NCI-H2107 treated with DMSO at 0.1 percent for 48 hours (cell line): ENCODE data around the gene TP53I3.
"Not testable (repeated sequence)": the region's sequence is repeated elsewhere in the genome, so short reads cannot be mapped to it uniquely, and the experiment has no call there.

ENCODE experiments used
- DNase-seq: peaks from one replicate; lab custom pipeline; 2025; ENCODE audit not compliant: unreplicated experiment; lab: John Stamatoyannopoulos, UW

The TP53I3 gene

DNA sequence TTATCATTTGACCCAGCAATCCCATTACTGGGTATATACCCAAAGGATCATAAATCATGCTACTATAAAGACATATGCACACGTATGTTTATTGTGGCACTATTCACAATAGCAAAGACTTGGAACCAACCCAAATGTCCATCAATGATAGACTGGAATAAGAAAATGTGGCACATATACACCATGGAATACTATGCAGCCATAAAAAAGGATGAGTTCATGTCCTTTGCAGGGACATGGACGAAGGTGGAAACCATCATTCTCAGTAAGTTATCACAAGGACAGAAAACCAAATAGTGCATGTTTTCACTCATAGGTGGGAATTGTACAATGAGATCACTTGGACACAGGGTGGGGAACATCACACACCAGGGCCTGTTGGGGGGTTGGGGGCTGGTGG lies 16.1 kb upstream of the TP53I3 start:
- not testable (repeated sequence) for DNase-seq

DNA sequence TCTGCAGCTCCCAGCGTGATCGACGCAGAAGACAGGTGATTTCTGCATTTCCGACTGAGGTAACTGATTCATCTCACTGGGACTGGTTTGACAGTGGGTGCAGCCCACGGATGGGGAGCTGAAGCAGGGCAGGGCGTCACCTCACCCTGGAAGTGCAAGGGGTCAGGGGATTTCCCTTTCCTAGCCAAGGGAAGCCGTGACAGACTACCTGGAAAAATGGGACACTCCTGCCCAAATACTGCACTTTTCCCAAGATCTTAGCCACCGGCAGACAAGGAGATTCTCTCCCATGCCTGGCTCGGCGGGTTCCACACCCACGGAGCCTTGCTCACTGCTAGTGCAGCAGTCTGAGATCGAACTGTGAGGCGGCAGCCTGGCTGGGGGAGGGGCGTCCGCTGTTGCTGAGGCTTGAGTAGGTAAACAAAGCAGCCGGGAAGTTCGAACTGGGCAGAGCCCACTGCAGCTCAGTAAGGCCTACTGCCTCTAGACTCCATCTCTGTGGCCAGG lies 10.6 kb upstream of the TP53I3 start:
- not testable (repeated sequence) for DNase-seq

DNA sequence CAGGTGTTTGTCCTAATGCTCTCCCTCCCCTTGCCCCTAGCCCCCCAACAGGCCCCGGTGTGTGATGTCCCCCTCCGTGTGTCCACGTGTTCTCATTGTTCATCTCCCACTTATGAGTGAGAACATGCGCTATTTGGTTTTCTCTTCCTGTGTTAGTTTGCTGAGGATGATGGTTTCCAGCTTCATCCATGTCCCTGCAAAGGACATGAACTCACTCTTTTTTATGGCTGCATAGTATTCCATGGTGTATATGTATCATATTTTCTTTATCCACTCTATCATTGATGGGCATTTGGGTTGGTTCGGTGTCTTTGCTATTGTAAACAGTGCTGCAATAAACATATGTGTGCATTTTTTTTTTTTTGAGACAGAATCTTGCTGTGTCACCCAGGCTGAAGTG lies 8.6 kb upstream of the TP53I3 start:
- DNase-seq = not testable (repeated sequence)

DNA sequence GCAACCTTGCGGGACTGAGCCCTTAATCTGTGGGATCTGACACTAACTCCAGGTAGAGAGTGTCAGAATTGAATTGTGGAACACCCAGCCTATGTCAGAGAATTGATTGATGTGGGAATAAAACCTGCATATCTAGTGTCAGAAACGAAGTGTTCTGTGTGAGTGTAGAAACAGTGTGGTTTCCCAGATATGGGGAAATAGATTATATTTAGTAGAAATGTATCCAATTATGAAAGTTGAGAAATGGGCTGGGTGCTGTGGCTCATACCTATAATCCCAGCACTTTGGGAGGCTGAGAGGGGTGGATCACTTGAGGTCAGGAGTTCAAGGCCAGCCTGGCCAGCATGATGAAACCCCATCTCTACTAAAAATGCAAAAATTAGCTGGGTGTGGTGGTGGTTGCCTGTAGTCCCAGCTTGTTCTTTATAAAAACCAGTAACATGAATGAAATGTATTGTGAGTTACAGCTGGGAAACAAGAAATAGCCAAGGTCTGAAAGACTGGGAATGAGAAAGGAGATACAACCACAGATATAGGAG lies 4.3 kb upstream of the TP53I3 start:
- no peak for DNase-seq

DNA sequence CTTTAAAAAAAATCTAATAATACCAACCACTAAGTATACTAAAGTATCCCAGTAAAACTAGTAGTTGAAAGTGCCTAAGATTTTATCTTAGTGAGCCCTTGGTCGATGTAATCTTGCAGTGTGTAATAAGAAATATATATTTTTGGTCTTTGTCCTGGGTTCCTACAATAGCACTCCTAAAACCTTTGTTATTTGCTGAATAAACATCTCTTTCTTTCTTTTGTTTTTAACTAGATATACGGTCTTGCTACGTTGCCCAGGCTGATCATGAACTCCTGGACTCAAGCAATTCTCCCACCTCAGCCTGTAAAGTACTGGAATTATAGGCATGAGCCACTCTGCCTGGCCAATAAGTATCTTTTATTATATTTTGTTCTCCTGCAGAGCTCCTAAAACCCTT lies 2.4 kb upstream of the TP53I3 start:
- no peak for DNase-seq

DNA sequence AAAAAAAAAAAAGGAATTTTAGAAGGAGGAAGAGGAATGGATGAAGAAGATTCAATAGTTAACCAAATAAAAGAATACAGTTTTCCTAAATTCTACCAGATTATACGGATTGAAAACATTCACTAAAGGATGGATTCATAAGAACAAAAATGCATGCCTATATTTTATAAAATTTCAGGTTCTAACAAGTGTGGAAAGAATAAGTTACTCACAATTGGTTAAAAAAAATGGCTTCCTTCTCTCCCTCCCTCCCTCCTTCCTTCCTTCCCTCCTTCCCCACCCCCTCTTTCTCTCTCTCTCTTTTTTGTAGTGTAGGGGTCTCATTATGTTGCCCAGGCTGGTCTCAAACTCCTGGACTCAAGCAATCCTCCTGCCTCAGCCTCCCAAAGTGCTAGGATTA lies 1.6 kb upstream of the TP53I3 start:
- no peak for DNase-seq

DNA sequence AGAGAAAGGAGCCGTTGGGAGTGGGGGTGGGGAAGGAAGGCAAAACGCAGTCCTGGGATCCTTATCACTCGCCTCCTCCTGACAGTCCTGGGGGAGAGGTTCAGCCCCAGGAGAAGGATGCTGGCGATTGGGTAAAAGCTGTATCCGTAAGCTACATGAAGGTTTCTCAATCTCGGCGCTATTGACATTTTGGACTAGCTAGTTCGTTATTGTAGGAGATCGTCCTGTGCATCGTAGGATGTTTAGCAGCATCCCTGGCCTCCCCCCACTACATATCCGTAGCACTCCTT lies 511 bp upstream of the TP53I3 start:
- no peak for DNase-seq

DNA sequence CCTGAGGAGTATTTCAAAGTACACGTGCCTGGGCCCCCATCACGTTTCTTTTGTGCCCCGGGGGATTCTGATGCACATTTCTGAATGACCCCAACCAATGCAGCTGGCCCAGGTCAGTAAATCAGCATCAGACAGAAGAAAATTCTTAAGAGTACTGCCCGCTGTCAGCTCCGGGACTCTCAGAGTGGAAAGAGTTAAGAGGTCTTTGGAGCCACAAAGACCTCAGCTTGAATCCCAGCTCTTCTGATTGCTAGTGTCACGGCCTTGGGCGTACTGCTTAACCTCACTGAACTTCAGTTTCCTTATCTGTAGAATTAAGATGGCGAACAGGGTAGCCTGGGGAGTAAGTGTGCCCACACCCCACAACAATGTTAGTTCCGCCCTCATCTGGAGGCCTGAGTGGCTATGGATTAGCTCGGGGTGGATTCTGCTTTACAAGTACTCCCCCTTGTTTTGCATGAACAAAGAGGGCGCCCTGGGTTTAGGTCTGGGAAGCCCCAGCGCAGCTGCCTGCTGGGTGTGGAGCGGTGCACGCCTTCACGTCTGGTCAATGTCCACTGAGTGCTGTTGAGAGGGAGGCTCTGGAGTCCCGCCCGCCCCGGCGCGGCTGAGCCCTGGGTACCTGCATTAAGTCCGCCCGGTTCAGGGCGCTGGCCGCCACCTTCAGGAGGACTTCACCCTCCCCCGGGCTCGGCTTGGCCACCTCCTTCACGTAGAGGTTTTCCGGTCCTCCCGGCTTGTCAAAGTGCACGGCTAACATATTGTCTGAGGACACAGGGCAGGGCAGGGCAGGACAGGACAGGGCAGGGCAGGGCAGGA lies 858 bp downstream of the TP53I3 start:
- DNase-seq = peak; percentile 54

DNA sequence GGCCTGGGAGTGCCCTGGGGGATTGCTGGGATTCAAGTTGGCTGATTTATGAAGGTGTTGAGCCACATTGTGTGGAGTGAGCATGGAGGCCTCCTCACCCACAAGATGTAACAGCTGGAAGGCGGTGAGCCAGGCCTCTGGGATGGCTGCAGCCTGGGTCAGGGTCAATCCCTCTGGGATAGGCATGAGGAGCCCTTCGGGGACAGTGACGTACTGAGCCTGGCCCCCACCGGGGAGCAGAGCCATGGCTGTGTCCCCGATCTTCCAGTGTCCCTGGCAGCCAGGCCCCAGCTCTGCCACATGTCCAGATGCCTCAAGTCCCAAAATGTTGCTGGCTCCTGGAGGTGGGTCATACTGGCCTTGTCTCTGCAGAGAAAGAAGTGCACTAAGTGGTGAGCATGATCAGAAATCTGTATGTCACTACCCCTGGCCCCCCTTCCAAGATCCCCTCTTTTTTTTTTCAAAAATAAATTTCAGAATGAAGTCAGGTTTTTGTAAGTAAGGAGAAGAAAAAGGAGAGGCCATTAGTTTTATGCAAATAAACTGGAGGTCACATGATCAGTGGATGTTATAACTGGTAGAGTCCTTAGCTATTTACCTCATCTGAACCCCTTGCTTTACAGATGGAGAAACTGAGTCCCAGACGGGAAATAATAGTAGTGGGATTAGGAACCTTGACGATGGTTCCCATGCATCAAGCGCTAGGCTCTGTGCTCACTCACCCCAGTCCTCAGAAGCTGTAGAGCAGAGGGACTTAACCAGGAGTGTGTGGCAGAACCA lies 1.7 kb downstream of the TP53I3 start:
- no peak for DNase-seq

DNA sequence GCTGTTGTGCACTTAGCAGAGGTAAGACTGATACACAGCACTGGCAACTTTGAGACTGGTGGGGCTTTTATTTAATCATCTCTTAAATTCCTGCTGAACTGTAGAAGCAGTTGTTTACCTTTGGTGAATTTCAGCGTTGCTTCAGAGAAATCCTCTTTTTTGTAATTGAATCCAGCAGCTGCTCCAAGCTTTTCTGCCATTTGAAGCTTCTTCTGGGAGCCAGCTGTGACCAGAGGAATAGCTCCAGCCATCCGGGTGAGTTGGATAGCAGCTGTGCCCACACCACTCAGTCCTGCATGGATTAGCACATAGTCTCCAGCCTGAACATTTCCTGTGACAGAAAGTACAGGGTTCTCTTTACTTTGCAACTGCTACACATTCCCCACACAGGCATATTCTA lies 3.9 kb downstream of the TP53I3 start:
- peak; percentile 20 for DNase-seq

DNA sequence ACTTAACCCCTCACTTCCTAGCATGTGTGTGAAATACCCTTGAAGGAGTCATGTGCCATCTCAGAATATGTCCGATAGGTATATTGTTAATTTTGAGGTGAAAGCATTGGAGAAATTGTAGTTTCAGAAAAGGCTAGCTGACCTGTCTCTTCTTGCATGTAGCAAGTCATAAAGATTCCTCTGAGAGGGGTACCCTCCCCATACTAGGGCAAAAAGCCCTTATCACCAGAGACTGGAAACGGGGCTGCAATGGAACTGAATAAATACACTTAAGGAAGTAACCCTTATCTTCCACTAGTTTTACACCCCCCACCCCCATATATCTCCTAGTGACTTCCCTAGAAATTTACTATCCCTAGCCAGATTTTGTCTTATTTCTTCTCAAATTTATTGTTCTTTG lies 6.8 kb downstream of the TP53I3 start:
- DNase-seq = no peak

DNA sequence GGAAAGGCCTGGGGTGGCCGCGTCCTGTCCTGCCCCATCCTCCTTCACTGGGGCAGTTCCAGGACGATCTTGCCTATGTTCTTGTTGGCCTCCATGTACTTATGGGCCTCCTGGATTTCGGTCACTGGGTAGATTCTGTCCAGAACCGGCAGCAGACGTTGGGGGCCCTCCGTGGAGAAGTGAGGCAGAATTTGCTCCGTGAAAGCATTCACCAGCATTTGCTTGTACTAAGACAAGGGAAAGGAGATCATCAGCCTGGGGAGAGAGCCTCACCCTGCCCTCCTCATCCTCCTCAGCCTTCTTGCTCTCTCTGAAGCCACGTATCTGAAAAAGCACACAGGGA lies 7.1 kb downstream of the TP53I3 start:
- no peak for DNase-seq

DNA sequence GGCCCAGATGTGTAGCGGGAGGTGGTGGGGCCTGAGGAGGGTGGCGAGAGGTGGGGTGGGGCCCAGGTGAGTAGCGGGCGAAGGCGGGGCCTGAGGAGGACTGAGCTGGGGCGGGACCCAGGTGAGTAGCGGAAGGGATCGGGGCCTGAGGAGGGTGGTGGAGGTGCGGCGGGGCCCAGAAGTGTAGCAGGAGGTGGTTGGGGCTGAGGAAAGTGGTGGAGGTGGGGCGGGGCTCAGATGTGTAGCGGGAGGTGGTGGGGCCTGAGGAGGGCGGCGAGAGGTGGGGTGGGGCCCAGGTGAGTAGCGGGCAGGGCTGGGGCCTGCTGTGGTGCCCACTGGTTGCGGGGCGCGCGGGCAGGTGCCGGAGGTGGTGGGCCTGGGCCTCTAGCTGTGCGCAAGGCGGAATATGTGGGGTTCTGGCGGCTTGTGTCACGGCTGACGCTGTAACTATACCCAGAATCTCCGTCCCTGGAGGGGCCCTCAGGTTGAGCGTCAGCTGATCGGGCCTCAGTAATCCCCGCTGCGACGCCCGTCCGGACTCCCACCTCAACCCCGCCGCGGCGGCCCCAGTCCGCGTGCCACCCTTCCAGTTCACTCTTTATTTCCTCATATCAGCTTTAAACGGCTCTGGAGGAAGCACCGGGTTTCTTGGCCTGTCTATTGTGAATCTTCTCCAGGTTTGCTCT lies 7.6 kb downstream of the TP53I3 start:
- peak; percentile 12 for DNase-seq

DNA sequence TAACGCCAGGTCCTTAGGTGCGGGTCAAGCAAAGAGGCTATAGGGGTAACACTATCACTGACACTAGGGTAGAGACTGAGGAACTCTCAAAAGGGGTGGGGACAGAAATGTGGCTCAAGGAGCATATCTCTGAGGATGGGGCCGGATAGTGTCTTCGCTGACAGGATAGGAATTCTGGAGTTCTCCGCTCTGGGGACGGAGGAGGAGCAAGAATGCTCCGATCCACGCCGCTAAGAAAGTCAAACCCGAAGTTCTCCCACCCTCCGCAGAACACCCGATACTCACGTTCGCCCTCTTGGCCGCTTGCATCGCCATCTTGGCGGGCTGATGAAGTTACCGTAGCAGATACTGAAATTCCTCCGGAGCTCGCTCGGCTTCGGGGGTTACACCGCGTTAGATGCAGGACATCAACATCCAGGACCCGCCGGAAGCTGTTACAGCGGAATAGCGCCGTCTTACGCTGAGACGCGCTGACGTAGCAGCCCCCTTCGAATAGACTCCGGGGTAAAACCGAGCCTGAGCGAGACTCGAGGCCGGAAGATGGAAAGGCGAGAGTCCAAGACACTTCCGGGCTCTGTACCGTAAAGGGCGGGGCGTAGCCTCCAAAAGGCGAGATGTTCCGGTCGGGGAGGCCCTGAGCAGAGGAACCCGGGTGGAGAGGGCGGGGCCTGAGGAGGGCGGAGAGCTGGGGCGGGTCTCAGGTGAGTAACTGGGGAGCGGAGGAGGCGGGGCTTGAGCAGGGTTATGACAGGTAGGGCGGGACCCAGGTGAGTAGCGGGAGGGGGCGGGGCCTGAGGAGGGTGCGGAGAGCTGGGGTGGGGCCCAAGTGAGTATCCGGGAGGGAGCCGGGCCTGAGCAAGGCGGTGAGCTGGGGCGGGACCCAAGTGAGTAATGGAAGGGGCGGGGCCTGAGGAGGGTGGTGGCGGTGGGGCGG lies 8.5 kb downstream of the TP53I3 start, which contains the start of gene SF3B6:
Gene SF3B6 (minus strand): TSS at position 412 of the 934 bp plus-strand sequence. CDS start 97 bp downstream, at position 315.
- DNase-seq = peak; percentile 97

DNA sequence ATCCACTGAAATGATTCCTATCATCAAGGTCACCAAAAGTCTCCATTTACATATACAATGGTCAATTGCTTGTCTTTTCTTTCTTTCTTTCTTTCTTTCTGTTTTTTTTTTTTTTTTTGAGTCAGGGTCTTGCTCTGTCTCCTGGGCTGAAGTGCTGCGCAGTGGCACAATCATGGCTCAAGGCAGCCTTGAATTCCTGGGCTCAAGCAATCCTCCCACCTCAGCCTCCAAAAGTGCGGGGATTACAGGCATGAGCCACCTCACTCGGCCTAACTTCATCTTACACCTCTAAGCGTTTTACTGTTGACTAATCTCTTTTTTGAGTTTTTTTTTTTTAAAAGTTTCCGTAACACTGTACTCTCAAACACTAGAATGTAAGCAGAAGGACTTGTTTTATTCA lies 9.4 kb downstream of the TP53I3 start:
- no peak for DNase-seq

DNA sequence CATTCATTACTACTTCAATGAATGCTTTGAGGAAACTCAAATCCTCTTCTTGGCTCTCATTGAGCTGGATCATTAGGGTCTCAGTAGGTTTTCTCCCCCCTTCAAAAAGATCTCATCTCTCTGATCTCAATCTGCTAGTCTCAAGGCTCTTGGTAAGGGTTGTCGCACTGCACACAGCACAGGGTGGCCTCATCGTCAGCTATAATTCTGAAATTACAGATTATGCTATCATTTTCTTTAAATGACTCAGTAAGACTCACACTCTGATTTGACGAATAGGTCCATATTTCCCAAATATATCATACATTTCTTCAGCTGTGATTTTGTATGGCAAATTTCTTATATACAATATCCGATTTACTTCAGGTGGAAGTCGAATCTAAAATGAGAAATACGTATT lies 10.8 kb downstream of the TP53I3 start:
- no peak for DNase-seq

DNA sequence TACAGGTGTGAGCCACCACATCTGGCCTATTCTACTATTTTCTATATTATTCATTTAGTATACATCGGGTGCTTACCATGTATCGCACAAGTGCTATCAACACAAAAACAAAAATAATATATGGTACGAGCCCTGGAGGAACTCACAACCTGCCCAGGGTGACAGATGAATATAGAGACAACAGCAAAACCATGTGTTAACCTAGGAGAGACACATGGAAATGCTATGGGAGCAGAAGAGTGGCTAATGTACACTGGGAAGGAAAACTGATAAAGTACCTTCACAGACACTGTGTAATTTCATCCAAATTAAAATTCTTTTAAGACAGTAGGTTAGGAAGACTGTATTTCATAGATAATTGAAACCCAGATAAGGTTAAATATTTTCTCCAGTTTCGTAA lies 12.4 kb downstream of the TP53I3 start:
- no peak for DNase-seq

DNA sequence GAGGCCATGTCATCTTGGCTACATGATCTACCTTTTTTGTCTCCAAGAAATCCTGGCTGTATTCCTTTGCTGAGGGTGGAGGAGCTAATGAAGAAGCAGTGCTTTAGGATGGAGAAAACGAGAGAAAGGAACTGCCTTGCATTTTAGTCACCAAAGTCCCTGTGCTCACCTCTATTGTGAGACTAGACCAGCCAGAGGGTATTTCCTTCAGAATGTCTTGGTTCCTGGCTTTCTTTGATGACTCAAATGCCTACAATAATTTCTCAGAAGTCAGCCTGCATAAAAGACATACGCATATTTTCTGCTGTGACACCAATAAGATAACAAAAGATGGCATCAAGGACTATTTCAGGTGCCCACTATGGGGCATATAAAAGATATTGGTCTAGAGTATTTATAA lies 19.3 kb downstream of the TP53I3 start:
- no peak for DNase-seq

DNA sequence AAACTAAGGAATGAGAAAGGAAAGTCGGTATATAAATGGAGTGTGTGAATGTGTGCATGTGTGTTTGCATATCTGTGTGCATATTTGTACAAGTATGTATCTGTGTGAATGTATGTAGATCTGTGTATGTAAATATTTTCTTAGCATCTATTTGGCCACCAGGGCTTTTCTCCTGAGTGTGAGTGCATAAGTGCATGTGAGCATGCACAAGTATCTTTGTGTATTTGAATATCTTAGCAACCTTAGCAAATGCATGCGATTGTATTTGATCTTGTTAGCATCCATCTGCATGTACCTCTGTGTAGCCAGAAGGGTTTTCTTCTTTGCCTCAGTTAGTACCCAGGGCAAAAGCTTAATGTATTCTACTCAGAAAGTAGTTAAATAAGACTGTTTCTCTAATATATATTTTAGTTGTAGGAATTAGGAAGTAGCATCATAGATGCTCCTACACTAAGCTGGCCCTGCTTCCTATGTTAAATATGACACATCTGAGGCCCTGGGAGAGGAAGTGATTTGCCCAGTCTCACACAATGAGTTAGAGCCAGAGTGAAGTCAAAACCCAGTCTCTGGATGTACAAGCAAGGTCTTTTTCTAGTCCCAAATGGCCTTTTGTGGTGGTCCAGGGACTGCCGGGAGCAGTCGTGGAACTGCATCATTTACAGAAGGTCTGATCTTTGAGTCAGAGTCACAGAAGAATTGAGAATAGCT lies 25.9 kb downstream of the TP53I3 start:
- DNase-seq = no peak

DNA sequence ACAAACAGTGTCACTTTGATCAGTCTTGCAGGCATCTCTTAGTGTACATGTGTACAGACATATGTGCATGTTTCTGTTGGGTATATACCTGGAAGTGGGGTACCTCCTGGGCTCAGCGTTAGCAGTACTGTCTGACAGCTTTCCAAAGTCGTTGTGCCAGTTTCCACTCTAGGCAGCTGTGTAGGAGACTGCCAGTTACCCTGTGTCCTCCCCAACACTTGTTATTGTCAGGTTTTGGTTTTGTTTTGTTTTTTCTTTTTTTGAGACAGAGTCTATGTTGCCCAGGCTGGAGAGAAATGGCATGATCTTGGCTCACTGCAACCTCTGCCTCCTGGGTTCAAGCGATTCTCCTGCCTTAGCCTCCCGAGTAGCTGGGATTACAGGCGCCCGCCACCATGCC lies 28.9 kb downstream of the TP53I3 start:
- no peak for DNase-seq
